ENCODE measurements around the gene PIN4.

DNA sequence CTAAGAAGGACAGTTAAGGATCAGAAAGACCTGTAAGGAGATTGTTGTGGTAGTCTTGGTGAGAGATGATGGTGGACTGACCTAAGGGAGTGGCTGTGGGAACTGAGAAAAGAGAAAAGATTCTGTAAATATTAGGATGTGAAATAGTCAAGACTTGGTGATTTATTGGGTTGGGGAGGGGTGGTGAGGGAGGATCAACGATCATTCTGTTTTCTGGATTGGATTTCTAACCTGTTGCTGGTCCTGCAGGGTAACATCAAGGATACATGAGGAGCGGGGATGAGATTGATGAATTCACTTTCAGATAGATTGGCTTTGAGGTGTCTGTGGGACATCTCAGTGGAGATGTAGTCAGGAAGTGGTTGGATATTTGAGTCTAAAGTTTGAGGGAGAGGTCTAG, 1.4 kb downstream of the PIN4 start:
- TF ChIP-seq, protein P1, sequence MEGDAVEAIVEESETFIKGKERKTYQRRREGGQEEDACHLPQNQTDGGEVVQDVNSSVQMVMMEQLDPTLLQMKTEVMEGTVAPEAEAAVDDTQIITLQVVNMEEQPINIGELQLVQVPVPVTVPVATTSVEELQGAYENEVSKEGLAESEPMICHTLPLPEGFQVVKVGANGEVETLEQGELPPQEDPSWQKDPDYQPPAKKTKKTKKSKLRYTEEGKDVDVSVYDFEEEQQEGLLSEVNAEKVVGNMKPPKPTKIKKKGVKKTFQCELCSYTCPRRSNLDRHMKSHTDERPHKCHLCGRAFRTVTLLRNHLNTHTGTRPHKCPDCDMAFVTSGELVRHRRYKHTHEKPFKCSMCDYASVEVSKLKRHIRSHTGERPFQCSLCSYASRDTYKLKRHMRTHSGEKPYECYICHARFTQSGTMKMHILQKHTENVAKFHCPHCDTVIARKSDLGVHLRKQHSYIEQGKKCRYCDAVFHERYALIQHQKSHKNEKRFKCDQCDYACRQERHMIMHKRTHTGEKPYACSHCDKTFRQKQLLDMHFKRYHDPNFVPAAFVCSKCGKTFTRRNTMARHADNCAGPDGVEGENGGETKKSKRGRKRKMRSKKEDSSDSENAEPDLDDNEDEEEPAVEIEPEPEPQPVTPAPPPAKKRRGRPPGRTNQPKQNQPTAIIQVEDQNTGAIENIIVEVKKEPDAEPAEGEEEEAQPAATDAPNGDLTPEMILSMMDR (IDR thresholded peaks at IDR 0.05; ENCODE audit: poor library complexity): no peak
- TF ChIP-seq EZH2 (IDR thresholded peaks at IDR 0.05; ENCODE audit: borderline replicate concordance) (no peak), EZH2phosphoT487 (IDR thresholded peaks at IDR 0.05; ENCODE audit: low read depth, severe bottlenecking, unreplicated experiment) (no peak)
